Activated CD8-positive, alpha-beta memory T cell treated with anti-CD3 and anti-CD28 coated beads, Interleukin-2, amount 50 U/mL, for 4 hours (primary cell): ENCODE measurements around the gene WNT7A.
"Not testable (repeated sequence)": the region's sequence is repeated elsewhere in the genome, so short reads cannot be mapped to it uniquely, and the experiment has no call there.

Source experiments
- DNase-seq: peaks from one replicate; pipeline ENCODE4 v3.0.0-alpha.2; 2020

Gene WNT7A

GRCh38 chr3:13879946-13880810 is at the start of gene WNT7A:
Gene WNT7A (minus strand): TSS chr3:13880071. CDS start chr3:13879816, 255 bp downstream.
- DNase-seq: peak; percentile 55

GRCh38 chr3:13928741-13929140 is 48.9 kb upstream of the WNT7A start:
- not testable (repeated sequence) for DNase-seq

- no peak for DNase-seq
Measured at GRCh38 chr3:13927295-13927694, 47.4 kb upstream of the WNT7A start.

- no peak for DNase-seq
Measured at GRCh38 chr3:13916375-13916774, 36.5 kb upstream of the WNT7A start.

- DNase-seq: no peak
Measured at GRCh38 chr3:13902648-13903238, 22.9 kb upstream of the WNT7A start.

- no peak for DNase-seq
Measured at GRCh38 chr3:13901935-13902584, 22.2 kb upstream of the WNT7A start.

- no peak for DNase-seq
Measured at GRCh38 chr3:13898346-13898745, 18.5 kb upstream of the WNT7A start.

GRCh38 chr3:13896473-13897154 is 16.7 kb upstream of the WNT7A start:
- DNase-seq: peak; percentile 47

- DNase-seq: peak; percentile 93
Measured at GRCh38 chr3:13895155-13896105, 15.6 kb upstream of the WNT7A start.

- no peak for DNase-seq
Measured at GRCh38 chr3:13894807-13895154, 14.9 kb upstream of the WNT7A start.

GRCh38 chr3:13894096-13894806 is 14.4 kb upstream of the WNT7A start:
- no peak for DNase-seq

GRCh38 chr3:13892304-13892703 is 12.4 kb upstream of the WNT7A start:
- no peak for DNase-seq

GRCh38 chr3:13891492-13892073 is 11.7 kb upstream of the WNT7A start:
- DNase-seq: no peak

GRCh38 chr3:13891017-13891392 is 11.1 kb upstream of the WNT7A start:
- no peak for DNase-seq

- DNase-seq: peak; percentile 28
Measured at GRCh38 chr3:13890377-13891016, 10.6 kb upstream of the WNT7A start.

GRCh38 chr3:13888576-13888975 is 8.7 kb upstream of the WNT7A start:
- no peak for DNase-seq

- no peak for DNase-seq
Measured at GRCh38 chr3:13887495-13888300, 7.8 kb upstream of the WNT7A start.

GRCh38 chr3:13886593-13887129 is 6.8 kb upstream of the WNT7A start:
- no peak for DNase-seq

- DNase-seq: no peak
Measured at GRCh38 chr3:13885704-13886010, 5.8 kb upstream of the WNT7A start.
